PC-9 (cell line): ENCODE data around the gene VAV3.

Experiments
- CTCF ChIP-seq: fragments of 200-600 bp; sonication (generic); conservative IDR thresholded peaks from 2 replicates; pipeline ENCODE4 v1.6.1; 2017; ENCODE audit warnings: mixed run types, antibody characterized with exemption, mild to moderate bottlenecking, moderate library complexity
- EZH2 ChIP-seq: fragments of 200-600 bp; sonication (generic); IDR thresholded peaks from 2 replicates; pipeline ENCODE4 v1.8.0; 2017; ENCODE audit warnings: antibody characterized with exemption, low read depth

DNA sequence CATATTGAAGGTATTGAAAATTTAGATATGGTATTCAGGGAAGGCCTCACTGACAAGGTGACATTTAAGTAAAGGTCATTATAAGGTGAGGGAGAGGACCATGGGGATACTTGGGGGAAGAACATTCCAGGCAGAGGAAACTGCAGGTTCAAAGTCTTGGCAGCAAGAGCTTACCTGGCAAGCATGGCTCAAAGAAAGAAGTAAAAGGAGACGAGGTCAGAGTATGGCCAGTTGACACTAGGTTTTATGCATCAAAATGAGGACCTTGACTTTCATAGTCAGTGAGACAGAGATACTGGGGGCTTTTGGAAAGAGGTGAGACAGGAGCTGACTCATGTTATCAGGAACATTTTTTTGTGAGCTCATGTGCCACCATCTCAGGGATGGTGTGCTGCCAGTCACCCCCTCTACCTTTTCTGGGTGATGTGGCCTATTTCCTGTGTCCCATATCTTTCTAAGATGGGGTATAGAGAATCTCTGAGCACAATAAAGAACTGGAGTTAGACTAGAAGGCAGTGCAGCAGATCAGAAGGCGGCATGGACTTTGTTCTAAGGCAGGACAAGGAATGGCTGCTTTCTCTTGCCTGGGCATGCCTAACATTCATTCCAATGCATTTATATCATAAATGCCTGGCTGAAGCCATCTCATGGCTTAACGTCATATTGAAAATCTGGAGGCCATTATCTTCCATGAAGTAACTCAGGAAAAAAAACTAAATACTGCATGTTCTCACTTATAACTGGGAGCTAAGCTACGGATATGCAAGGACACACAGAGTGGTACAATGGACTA, 417.4 kb downstream of the VAV3 start:
- no peak for TF ChIP-seq CTCF
- TF ChIP-seq EZH2 = no peak
